Suppressor macrophage treated with lipopolysaccharide for 1 hour (primary cell): ENCODE results near the gene S100A16.
"Not testable (repeated sequence)": the region's sequence is repeated elsewhere in the genome, so short reads cannot be mapped to it uniquely, and the experiment has no call there.

Experiments
- DNase-seq, 3 donors: peaks; one replicate each; pipeline ENCODE4 v3.0.0-alpha.2; 2020 to 2022

S100A16 gene

DNA sequence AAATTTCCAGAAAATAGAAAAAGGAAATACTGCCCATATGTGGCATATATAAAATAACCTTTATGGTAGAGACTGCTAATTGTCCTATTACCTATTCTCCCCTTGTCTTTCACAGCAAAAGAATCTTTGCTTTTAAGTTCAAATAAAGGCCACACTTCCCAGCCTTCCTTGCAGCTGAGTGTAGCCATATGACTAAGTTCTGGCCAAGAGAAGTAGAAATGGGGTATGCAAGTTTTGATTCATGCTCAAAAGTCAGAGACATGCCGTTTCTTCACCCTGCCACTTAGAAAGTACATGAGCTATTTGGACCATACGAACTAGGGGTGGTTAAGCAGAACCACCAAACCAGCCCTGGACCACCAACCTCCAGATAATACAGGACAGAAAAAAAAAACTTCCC is 29.0 kb downstream of the S100A16 start:
- no peak for DNase-seq

DNA sequence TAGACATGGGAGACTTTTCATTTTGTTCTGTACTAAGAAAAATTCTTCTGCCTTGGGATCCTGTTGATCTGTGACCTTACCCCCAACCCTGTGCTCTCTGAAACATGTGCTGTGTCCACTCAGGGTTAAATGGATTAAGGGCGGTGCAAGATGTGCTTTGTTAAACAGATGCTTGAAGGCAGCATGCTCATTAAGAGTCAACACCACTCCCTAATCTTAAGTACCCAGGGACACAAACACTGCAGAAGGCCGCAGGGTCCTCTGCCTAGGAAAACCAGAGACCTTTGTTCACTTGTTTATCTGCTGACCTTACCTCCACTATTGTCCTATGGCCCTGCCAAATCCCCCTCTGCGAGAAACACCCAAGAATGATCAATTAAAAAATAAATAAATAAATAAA is 29.4 kb downstream of the S100A16 start:
- not testable (repeated sequence) for DNase-seq

DNA sequence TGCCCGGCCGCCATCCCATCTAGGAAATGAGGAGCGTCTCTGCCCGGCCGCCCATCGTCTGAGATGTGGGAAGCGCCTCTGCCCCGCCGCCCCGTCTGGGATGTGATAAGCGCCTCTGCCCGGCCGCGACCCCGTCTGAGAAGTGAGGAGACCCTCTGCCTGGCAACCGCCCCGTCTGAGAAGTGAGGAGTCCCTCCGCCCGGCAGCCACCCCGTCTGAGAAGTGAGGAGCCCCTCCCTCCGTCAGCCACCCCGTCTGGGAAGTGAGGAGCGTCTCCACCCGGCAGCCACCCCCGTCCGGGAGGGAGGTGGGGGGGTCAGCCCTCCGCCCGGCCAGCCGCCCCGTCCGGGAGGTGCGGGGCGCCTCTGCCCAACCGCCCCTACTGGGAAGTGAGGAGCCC is 30.1 kb downstream of the S100A16 start:
- DNase-seq: not testable (repeated sequence)

DNA sequence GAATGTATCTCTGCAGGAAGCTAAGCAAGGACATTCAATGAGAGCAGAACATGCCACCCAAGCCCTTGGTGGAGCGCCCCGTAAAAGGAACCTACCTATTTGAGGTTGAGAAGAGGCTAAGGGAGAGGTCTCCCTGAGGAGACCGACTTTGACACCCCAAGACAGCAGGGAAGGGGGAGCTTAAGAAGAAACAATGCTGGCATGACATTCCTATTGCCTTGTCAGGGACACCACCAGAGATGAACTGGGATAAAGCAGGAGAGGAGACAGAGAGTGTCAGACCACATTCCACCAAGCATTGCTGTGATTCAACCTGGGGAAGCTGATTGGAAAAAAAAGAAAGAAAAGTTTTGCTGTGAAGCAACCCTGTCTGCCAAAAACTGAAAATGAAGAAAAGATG is 34.0 kb downstream of the S100A16 start:
- no peak for DNase-seq

DNA sequence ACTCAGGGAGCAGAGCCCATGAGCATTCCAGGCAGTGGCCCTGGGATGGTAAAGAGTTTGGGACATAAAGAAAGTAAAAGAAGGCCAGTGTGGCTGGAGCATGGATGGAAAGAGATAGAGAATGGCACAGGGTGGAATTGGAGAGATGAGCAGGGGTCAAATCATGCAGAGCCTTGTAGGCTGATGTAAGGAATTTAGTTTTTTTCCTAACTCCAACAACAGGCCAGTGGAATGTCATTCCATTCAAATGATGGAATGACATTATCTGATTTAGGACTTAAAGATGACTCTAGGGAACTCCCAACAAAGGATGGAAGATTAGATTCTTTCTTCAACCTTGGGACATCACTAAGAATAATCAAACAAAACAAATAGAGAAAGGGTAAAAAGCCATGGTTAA is 34.4 kb downstream of the S100A16 start:
- no peak for DNase-seq

DNA sequence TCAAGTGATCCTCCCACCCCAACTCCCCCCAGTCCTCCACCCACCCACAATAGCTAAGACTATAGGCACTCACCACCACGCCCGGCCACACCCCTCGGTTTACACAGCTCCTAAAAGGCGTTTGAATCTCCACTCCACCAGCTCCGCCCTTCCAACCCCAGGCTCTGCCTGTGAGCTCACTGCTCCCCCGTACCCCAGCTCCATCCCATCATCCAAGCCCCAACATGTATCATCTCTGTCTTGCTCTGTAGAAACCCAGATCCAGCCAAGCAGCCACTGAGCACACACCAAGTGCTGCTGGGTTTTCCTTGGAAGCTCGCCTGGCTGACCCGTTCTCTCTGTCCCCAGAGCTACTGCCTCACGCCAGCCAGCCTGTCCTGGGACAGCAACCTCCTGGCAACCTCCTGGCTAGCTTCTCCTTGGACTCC is 35.3 kb downstream of the S100A16 start:
- DNase-seq: no peak

DNA sequence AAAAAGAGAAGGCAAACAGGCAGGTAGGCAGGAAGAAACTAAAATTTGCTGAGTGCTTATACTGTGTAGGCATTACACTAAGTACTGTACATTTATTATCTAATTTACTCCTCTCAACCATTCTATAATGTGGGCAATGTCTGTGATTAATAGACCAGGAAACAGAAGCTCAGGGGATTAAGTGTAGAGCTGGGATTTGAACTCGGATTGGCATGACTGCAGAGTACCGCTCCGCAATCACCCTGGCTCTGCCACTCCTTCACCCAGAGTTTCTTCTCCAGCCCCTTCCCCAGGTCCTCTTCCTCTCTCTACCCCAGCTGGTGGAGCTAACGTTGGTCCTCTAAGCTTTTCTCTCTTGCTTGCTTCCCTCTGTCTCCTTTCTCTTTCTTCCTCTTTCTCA is 35.8 kb downstream of the S100A16 start:
- DNase-seq: no peak

DNA sequence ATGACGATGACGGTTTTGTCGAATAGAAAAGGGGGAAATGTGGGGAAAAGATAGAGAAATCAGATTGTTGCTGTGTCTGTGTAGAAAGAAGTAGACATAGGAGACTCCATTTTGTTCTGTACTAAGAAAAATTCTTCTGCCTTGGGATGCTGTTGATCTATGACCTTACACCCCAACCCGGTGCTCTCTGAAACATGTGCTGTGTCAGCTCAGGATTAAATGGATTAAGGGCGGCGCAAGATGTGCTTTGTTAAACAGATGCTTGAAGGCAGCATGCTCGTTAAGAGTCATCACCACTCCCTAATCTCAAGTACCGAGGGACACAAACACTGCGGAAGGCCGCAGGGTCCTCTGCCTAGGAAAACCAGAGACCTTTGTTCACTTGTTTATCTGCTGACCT is 37.4 kb downstream of the S100A16 start:
- not testable (repeated sequence) for DNase-seq

DNA sequence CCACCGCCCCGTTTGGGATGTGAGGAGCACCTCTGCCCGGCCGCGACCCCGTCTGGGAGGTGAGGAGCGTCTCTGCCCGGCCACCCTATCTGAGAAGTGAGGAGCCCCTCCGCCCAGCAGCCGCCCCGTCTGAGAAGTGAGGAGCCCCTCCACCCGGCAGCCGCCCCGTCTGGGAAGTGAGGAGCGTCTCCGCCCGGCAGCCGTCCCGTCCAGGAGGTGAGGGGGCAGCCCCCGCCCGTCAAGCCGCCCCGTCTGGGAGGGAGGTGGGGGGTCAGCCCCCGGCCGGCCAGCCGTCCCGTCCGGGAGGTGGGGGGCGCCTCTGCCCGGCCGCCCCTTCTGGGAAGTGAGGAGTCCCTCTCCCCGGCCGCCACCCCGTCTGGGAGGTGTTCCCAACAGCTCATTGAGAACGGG is 37.9 kb downstream of the S100A16 start:
- not testable (repeated sequence) for DNase-seq

DNA sequence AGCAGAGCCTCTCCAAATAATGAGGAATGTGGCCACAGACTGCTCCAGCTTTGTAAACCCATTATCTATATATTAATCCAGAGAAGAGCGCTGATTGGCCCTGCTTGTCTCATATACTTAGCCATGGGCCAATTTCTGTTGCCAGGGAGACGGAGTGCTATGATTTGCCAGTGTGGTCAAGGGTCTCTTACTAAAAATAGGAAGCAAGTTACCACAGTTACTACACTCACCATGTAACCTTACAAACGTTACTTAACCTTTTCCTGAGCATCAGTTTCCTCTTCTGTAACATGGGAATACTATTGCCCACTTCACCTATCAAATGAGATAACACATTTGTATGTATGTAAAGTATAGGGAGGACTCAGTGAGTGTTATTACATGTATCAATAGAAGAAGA is 39.6 kb downstream of the S100A16 start:
- peak; percentile 24 to 65 (median 44) for DNase-seq

DNA sequence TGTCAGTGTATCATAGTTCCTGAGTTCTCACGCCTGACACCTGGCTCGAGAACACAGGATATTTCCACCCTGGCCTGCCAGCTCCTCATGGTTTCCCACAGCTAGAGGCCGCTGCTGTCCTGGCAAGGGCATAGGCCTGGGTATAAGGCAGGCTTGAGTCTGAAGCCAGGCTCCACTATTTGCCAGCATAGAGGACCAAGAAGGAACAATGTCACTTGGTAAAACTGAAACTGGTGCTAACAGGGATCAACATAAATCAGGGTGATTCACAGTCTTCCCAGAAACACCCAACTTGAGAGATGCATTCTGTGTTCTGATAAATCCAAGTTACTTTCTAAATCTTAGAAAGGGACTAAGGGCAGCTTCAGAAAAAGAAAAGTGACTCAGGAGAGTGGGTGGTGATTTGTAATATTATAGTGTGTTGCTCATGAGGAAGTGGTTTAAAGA is 40.3 kb downstream of the S100A16 start:
- peak; percentile 83 to 98 (median 94) for DNase-seq

DNA sequence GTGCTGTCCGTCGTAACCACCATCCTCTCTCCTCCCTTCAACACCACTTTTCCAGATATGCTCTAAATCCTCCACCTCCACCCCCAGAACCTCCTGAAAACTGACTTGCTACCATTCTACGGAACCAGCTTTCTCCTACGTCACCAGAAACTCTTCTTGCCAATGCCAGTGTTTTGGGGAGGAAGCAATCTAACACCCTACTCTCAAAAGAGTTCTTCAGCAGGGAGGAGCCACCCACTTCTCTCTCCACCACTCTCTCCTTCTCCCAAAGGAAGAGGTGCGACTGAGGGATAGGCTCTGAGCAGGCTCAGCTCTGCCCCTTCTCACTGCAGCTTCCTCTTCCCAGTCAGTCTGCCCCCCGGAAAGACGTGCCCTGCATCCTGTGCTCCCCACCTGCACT is 41.2 kb downstream of the S100A16 start:
- DNase-seq: no peak

DNA sequence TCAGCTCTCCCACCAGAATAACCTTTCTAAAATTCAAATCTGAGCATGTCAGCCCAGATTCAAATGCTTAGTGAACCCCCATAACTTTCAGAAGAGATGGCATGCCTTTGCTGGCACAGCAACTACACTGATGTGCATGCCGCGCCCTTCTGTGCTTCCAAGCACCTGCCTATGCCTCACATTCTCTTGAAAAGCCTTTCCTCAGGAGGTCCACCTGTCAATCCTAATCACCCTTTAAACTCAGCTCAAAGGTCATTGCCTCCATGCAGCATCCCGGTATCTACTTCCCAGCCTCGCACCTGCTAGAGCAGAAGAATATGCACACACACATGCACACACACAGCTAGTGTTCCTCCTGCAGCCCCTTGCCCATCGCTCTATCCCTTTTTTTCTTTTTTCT is 42.1 kb downstream of the S100A16 start:
- DNase-seq: no peak

DNA sequence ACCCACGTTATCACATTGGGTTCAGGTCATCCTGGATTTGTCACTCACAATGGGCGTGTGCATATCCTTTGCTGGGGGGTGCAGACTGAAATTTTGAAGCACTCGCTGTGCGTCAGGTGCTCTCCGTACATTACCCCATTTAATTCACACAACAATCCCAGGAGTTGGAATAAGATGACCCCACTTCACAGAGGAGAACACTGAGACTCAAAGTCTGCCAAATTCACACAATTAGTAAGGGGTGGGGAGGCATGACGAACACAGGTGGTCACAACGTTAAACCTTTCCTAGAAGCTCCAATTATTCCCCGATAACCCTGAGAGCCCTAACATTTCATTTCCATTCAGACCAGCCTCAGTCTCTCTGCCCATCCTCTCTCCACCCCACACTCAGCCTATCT is 43.5 kb downstream of the S100A16 start:
- no peak for DNase-seq

DNA sequence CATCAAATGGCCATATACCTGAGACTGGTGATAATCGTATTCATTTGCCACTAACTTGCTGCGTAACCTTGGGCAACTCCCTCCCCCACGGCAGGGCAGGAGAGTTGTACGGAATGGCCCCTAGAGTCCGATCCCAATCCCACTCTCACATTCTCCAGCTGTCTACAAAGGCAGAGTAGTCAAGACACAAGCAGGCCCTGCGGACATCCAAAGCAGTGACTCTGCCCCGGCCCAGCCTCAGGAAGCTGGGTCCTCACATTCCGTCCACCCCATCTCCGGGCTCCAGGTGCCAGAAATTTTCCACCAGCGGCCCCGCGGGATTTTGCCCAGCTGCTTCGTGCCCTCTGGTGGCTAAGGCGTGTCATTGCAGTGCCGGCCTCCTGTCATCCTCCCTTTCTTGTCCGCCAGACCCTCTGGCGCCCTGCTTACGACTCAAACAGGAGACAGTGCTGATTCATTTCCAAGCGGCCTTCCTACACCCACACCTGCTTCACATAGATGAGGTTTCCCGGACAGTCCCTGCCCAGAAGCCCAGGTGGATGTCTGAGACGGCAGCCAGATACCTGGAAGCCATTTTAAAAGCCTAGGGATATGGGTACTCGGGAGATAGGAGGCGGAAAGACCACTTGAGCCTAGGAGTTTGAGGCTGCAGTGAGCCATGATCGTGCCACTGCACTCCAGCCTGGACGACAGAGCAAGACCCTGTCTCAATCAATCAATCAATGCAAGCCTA is 44.4 kb downstream of the S100A16 start:
- peak; percentile 81 to 91 (median 90) for DNase-seq

DNA sequence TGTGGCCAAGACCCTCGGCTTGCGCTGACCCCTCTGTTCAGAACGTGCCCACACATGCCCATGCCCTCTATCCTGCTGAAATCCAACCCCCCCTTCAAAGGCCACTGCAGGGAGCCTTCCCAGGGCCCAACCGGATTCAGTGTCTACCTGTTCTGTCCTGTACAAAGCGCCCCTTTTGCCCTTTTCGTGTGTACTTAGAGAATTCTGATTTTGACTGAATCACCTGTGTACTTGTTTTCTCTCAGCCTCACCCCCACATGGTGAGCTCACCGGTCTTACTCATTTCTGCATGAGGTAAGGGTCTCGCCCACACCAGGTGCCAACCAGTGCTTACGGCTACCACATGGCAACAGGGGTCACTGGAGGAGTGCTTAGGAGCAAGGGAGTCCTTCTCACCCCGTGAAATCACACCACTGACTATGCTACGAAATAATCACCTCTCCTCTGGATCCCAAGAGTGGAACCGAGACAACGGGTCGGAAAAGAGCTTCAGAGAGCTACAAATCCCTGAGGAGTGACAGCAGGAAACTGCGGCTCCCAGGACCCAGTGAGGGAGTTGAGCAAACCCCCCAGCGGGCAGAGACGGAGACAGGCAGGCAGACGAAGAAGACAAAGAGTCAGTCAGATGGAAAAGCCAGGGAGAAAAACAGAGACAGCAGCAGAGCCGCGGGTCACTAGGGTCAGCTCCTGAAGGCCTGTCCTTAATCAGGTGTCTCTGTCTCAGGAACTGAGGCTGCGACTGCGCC is 45.1 kb downstream of the S100A16 start:
- DNase-seq: peak in 1 of 3 donors; percentile 10

DNA sequence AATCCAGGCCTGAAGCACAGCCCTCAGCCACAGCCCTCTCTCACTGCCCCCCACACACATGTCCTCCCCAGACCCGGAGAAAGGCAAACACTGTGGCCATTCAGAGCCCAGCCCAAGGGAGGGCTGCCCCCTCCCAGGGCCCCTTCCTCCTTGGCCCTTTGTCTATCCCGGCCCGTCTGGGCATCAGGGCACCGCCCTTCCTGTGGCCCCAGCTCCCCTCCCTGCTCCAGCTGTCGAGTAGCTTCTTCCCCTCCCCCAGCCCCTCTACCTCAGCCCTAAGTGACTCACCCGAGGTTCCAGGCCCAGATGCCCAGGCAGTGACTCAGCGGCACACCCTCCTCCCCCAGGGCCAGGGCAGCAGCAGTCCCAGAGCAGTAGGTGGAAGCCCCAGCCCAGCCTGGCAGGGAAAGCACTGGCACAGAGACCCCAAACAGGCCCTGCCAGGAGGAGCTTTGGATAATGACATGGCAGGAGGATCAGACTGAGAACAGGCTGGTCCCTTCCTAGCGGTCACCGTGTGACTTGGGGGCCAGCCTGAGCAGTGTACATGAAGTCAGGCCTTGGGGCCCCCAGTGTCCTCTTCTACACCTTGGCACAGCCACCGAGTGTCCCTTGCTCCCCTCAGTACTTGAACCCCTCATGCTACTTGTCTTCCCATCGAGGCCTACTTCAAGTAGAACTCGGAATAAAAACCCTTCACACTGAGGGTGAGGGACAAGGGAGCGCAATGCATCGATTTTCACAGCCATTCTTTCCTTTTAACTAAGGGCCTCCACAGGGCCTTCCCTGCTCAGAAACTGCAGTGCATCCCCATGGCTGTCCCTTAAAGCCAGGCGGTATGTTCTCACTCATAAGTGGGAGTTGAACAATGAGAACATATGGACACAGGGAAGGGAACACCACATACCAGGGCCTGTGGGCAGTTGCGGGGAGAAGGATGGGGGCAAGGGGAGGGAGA is 46.2 kb downstream of the S100A16 start:
- peak; percentile 96 to 97 (median 97) for DNase-seq

DNA sequence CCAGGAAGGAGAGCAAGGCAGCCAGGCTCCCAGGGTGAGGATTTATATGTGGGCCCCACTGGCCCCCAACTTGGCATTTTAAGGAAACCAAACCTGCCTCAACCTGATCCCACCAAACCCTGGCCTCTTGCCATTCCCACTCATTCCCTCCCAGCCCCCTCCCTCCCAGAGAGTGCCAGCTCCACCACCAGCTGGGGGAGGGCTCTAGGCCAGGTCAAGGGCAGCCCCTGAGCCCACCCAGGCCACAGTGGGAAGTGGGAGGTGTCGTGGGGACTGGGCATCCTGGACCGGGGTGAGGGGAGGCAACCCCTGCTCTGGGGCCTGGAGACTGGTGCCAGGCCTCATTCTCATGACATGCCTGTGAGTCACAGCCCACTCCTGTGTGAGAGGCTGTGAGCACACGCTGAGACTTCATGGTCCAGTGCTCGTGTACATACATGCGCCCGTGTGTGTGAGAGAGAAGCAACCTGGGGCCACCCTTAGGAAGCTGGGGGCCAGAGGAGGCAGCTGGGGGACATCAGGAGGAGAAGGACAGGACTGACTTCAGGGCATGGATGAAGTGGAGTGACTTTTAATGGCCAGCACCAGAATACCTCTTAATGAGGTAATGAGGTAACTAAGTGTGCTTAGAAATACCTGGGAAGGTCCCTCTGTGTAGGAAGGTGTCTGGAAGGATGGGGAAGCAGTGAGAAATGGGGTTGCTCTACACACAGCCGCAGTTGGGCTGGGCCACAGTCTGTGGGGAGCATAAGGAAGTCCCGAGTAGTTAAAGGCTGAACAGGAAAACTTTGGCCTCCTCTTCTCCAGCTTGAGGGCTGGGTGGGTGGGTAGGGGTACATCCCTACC is 47.2 kb downstream of the S100A16 start, which contains the start of gene S100A2:
TSS of gene S100A2 (minus strand) at position 316 of the 846 bp plus-strand sequence. CDS start 1,967 bp downstream, outside the sequence.
- peak; percentile 85 to 90 (median 90) for DNase-seq

DNA sequence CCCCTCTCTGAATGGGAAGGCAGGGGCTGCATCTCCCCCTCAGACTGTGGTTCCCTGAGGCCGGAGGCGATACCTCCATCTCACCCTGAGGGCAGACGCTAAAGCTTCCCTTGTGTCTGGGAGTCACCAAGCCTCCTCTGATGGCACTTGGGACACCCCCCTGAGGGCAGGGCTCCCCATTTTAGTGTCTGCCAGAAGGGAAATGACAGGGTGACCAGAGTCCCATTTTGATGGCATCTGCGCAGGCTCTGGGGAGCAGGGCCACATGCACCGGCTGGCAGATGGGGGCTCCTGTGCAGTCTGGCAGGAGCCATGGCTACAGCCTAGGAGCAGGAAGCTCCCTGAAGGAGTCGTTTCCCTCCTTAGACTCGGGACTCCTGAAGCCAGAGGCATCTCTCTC is 48.9 kb downstream of the S100A16 start:
- no peak for DNase-seq

DNA sequence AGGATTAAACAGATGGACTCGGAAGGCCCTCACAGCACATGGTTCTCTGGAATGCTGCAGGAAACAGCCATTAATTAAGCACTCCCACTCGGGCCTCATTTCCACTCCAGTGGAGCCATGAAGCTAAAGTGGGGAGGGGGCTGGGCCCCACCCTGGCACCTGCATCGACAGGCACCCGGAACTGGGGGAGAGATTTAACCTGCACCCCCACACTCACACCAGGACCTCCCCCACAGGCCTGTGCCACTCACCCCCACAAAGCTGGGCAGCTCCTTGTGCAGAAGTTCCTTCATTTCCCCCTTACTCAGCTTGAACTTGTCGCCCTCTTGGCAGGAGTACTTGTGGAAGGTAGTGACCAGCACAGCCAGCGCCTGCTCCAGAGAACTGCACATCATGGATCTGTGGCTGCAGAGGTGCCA is 49.4 kb downstream of the S100A16 start:
- DNase-seq: peak in 1 of 3 donors; percentile 41

DNA sequence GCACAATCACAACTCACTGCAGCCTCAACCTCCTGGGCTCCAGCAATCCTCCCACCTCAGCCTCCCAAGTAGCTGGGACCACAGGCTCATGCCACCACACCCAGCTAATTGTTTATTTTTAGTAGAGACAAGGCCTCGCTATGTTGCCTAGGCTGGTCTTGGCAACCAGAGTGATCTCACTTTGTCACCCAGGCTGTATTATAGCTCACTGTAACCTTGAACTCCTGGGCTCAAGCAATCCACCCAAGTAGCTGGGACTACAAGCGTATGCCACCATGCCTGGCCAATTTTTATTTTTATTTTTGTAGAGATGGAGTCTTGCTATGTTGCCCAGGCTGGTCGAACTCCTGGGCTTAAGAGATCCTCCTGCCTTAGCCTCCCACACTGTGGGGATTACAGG is 50.9 kb downstream of the S100A16 start:
- not testable (repeated sequence) for DNase-seq

DNA sequence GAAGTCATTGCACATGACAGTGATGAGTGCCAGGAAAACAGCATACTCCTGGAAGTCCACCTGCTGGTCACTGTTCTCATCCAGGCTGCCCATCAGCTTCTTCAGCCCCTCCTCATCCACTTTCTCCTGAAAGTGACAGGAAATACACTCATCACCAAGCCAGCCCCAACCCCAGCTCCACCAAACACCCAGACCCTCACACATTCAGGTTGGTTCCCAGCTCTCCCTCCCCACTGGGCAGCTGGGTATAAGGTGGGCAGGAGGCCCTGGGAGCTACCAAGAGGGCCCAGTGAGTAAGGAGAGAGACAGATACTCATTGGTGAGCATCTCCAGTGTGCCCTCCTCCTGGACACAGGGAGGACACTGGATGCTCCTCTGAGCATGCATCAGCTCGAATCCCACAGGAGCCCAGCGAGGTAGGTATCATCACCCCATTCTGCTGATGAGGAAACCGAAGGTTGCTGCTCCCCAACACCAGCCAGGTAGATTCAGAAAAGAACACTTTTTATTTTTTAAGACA is 51.4 kb downstream of the S100A16 start:
- DNase-seq: no peak
